C4-2B (cell line): Measurements from ENCODE around the gene ITGB1.

Experiments
- CTCF ChIP-seq: fragments of 450-650 bp; conservative IDR thresholded peaks from 2 replicates; pipeline ENCODE4 v1.5.1; 2017; ENCODE audit warnings: mild to moderate bottlenecking
- ZFX ChIP-seq: fragments of 450-650 bp; IDR thresholded peaks from 2 replicates; pipeline ENCODE4 v1.6.1; 2017

DNA sequence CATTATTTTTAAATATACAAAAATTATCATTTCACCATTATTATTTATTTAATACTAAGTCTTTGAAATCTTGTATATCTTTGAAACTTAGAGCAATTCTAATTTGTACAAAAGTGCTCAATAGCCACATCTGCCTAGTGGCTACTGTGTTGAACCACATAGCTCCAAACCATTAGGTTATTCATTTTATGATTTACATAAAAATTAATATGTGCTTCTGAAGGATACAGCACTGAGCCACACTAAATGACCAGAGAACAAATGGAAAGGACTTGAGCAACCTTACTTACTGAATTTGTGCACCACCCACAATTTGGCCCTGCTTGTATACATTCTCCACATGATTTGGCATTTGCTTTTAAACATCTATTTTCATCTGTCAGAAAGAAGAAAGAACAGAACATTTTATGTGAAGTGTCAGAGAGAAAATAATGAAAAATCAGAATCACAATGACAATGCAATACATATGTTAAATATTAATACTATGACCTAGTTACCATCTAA lies 25.8 kb downstream of the ITGB1 start:
- TF ChIP-seq CTCF (no peak), ZFX (no peak)
